Caco-2 (cell line): ENCODE results near the gene ABHD16A. TPM values are rescaled to one million over a fixed set of nuclear protein-coding genes. Genes with fewer than 3 reads are reported as not detected.

Source experiments
- BruUV-seq: library from RNA; stranded (reverse); fragments of 400-500 nt; replicated peaks from 2 replicates; lab custom pipeline; 2021; lab: Mats Ljungman, UMichigan
- CTCF ChIA-PET: fragments of 300-600 bp; sonication (Branson Sonifier 250); formaldehyde crosslinking; loops from one replicate; lab custom pipeline; 2022; ENCODE audit warnings: antibody characterized with exemption; lab: Charles Lee
- POLR2A ChIA-PET: fragments of 300-600 bp; sonication (Branson Sonifier 250); formaldehyde crosslinking; loops from one replicate; lab custom pipeline; 2022; ENCODE audit warnings: antibody characterized with exemption; lab: Charles Lee
- DNase-seq, 2 experiments: peaks; one replicate each; pipeline versions ENCODE4 v3.0.0 to v3.0.0-alpha.2; 2020 to 2022
- H3K27me3 ChIP-seq: replicated peaks from 2 replicates; pipeline ENCODE4 v1.6.0; 2011; ENCODE audit warnings: low read length; ENCODE audit not compliant: control insufficient read depth, insufficient read depth
- H3K36me3 ChIP-seq: 2 replicates; pipeline ENCODE4 v1.5.1; 2011; ENCODE audit warnings: low read length; ENCODE audit not compliant: control insufficient read depth, insufficient read depth
- H3K4me1 ChIP-seq: fragments of 250-450 bp; sonication (Bioruptor Pico); 2 replicates; pipeline ENCODE4 v1.5.1; 2020; ENCODE audit warnings: mild to moderate bottlenecking
- H3K4me3 ChIP-seq: 2 replicates; pipeline ENCODE4 v1.5.1; 2011; ENCODE audit warnings: low read depth, mild to moderate bottlenecking, control low read depth, low read length
- H3K9me3 ChIP-seq: fragments of 250-450 bp; sonication (Bioruptor Pico); 2 replicates; pipeline ENCODE4 v1.5.1; 2020; ENCODE audit warnings: mild to moderate bottlenecking, moderate library complexity
- H3K27ac Mint-ChIP-seq: one replicate; pipeline ENCODE4 v1.8.0; 2022; ENCODE audit warnings: mixed read lengths; ENCODE audit not compliant: unreplicated experiment
- H3K27me3 Mint-ChIP-seq: one replicate; pipeline ENCODE4 v1.8.0; 2022; ENCODE audit warnings: mixed read lengths; ENCODE audit not compliant: insufficient read depth, unreplicated experiment
- H3K36me3 Mint-ChIP-seq: one replicate; pipeline ENCODE4 v1.8.0; 2022; ENCODE audit warnings: mild to moderate bottlenecking, mixed read lengths; ENCODE audit not compliant: insufficient read depth, unreplicated experiment
- H3K4me1 Mint-ChIP-seq: one replicate; pipeline ENCODE4 v1.8.0; 2022; ENCODE audit warnings: low read depth, mixed read lengths; ENCODE audit not compliant: unreplicated experiment
- H3K4me3 Mint-ChIP-seq: one replicate; pipeline ENCODE4 v1.8.0; 2022; ENCODE audit warnings: mild to moderate bottlenecking, moderate library complexity, mixed read lengths; ENCODE audit not compliant: unreplicated experiment
- H3K9me3 Mint-ChIP-seq: one replicate; pipeline ENCODE4 v1.8.0; 2022; ENCODE audit warnings: mixed read lengths; ENCODE audit not compliant: unreplicated experiment
- intact Hi-C: fragments of 100-400 bp; cut with micrococcal nuclease; formaldehyde crosslinking; loops from one replicate; pipeline ENCODE4 v1.10.0; 2022; ENCODE audit not compliant: unreplicated experiment
- total RNA-seq: library from RNA; stranded (reverse); gene quantifications from 2 replicates; pipeline ENCODE4 v1.2.3, GENCODE V29; 2022
- TF ChIP-seq, protein P1 (sequence below), 2 experiments: fragments of 200-600 bp in 1 of 2; IDR thresholded peaks; 1 replicate in 1 of 2; 2 replicates in 1 of 2; pipeline versions ENCODE4 v1.5.1 to v1.8.0; 2011 to 2022; ENCODE audit warnings: antibody characterized with exemption in 1 of 2, control low read depth in 1 of 2, inconsistent platforms in 1 of 2, low read depth in 1 of 2, low read length in 1 of 2, mild to moderate bottlenecking in 1 of 2, moderate library complexity in 1 of 2; ENCODE audit not compliant: insufficient read depth in 1 of 2, severe bottlenecking in 1 of 2, unreplicated experiment in 1 of 2

The ABHD16A gene
- total RNA-seq, 1 experiment from 2014 or later: 62.7 TPM

DNA sequence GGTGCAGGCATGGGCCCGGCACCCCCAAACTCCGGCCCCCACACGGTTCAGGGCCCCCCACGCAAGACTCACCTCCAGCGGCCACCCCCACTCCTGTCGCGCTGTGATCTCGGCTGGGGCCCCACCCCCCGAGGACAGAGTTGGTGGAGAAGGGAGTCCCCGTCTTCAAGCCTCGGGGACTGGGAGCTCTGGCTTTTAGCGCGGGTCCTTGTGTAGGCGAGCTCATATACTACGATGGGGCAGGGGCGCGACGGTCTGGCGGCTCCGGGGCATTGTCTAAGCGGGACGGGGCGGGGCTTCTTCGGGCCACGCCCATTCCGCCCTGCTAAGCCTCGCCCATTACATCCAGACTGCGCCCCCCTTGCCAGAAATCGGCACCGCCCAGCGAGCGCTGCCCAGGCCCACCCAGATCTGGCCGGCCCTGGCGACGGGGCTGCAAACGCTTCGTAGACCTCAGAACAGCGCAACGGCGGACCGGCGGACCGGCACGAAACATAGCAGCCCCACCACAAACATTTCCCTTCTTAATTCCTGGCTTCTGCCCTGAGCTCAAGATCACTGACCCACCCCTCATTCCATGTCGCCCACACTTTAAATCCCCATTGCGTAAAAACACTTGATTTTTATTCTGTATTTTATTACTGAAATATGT lies 27.0 kb upstream of the ABHD16A start:
- H3K27ac Mint-ChIP-seq: peak overlapping the region; percentile 84
- TF ChIP-seq, protein P1, sequence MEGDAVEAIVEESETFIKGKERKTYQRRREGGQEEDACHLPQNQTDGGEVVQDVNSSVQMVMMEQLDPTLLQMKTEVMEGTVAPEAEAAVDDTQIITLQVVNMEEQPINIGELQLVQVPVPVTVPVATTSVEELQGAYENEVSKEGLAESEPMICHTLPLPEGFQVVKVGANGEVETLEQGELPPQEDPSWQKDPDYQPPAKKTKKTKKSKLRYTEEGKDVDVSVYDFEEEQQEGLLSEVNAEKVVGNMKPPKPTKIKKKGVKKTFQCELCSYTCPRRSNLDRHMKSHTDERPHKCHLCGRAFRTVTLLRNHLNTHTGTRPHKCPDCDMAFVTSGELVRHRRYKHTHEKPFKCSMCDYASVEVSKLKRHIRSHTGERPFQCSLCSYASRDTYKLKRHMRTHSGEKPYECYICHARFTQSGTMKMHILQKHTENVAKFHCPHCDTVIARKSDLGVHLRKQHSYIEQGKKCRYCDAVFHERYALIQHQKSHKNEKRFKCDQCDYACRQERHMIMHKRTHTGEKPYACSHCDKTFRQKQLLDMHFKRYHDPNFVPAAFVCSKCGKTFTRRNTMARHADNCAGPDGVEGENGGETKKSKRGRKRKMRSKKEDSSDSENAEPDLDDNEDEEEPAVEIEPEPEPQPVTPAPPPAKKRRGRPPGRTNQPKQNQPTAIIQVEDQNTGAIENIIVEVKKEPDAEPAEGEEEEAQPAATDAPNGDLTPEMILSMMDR (IDR thresholded peaks at IDR 0.05; ENCODE audit: insufficient read depth in 1 of 2, low read depth in 1 of 2, low read length in 1 of 2, severe bottlenecking in 1 of 2, unreplicated experiment in 1 of 2): peak in 1 of 2 experiments; percentile 14
- H3K4me1 Mint-ChIP-seq: peaks cover 27% of the 10 kb centered on the region
- POLR2A ChIA-PET: interaction anchor here (0.5 to 2.0 kb wide), 12 partner anchors 8 to 133 kb away, joined by 3 to 59 read pairs (median 6); partner anchors contain the start of genes ABHD16A, HSPA1A, HSPA1B and HSPA1L
- BruUV-seq: TSS peak; percentile 41
- peak; percentile 78 to 87 for DNase-seq
- H3K9me3 Mint-ChIP-seq: no peaks in the 10 kb centered on the region
- Histone ChIP-seq H3K4me1 (peaks cover 16% of the 10 kb centered on the region), H3K36me3 (peaks cover 9% of the 10 kb centered on the region), H3K4me3 (peak overlapping the region; percentile 58), H3K27me3 (no peaks in the 10 kb centered on the region), H3K9me3 (no peaks in the 10 kb centered on the region)
- H3K27me3 Mint-ChIP-seq: no peaks in the 10 kb centered on the region
- H3K36me3 Mint-ChIP-seq: peaks cover 93% of the 10 kb centered on the region
- intact Hi-C loops: loop anchor here (1.0 kb wide), 6 partner anchors 8 to 100 kb away; no protein-coding TSS in a partner anchor
- CTCF ChIA-PET: interaction anchor here (0.6 to 2.5 kb wide), 17 partner anchors 9 to 414 kb away, joined by 3 to 30 read pairs (median 4); partner anchors contain the start of genes HSPA1B, LSM2, LY6G5C and MSH5
- peak overlapping the region; percentile 87 for H3K4me3 Mint-ChIP-seq

DNA sequence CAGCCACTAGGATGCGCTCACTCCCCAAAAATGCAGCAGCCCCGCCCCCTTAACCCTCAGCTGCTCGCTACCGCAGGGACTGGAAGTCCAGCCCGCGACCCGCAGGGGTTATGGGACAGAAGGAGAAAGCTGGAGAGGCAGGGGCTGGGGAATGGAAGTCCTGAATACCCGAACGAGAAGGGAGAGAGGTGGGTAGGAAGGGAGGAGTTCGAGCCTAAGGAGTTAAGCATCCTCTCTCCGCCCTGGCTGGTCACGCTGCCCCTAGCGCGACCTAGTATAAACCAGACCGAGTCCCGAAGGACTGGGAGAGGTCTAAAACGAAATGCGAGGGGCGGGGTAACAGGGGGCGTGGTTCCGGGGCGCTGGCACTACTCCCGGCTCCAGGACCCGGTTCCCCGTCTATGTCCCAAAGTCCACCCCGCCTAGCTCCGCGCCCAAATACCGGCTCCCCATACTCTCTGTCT lies 26.4 kb upstream of the ABHD16A start:
- TF ChIP-seq, protein P1 (IDR thresholded peaks at IDR 0.05; ENCODE audit: insufficient read depth in 1 of 2, low read depth in 1 of 2, low read length in 1 of 2, severe bottlenecking in 1 of 2, unreplicated experiment in 1 of 2): peak; percentile 75 to 89
- H3K27me3 ChIP-seq: no peaks in the 10 kb centered on the region
- Mint-ChIP-seq H3K27ac (peak overlapping the region; percentile 84), H3K4me3 (peak overlapping the region; percentile 87), H3K36me3 (peaks cover 87% of the 10 kb centered on the region), H3K4me1 (peaks cover 27% of the 10 kb centered on the region), H3K9me3 (no peaks in the 10 kb centered on the region), H3K27me3 (no peaks in the 10 kb centered on the region)
- H3K4me3 ChIP-seq: peak overlapping the region; percentile 58
- DNase-seq: peak; percentile 94
- no peaks in the 10 kb centered on the region for H3K9me3 ChIP-seq
- ChIA-PET CTCF (interaction anchor here (0.6 to 2.5 kb wide), 17 partner anchors 10 to 415 kb away, joined by 3 to 30 read pairs (median 4); partner anchors contain the start of genes HSPA1B, LSM2, LY6G5C and MSH5), POLR2A (interaction anchor here (0.6 to 2.0 kb wide), 13 partner anchors 9 to 133 kb away, joined by 3 to 59 read pairs (median 5); partner anchors contain the start of genes ABHD16A, HSPA1A, HSPA1B and HSPA1L)
- intact Hi-C loops: loop anchor here (1.0 kb wide), 5 partner anchors 34 to 101 kb away; no protein-coding TSS in a partner anchor
- peaks cover 9% of the 10 kb centered on the region for H3K36me3 ChIP-seq
- H3K4me1 ChIP-seq: peaks cover 13% of the 10 kb centered on the region
- BruUV-seq: no TSS peak
